HG03565 (cell line): Measurements from ENCODE around the gene LRTM1.

ENCODE experiments used
- ATAC-seq: cut with Tn5 transposase; IDR thresholded peaks from one replicate; pipeline ENCODE4 v1.9.1; 2021; ENCODE audit warnings: mild to moderate bottlenecking, moderate library complexity; ENCODE audit not compliant: unreplicated experiment

The LRTM1 gene

GRCh38 chr3:54897028-54897711 is 30.7 kb downstream of the LRTM1 start:
- ATAC-seq = no peak

GRCh38 chr3:54895613-54896012 is 32.2 kb downstream of the LRTM1 start:
- no peak for ATAC-seq

- ATAC-seq = no peak
Measured at GRCh38 chr3:54892168-54892567, 35.7 kb downstream of the LRTM1 start.

- no peak for ATAC-seq
Measured at GRCh38 chr3:54891540-54891897, 36.3 kb downstream of the LRTM1 start.

- no peak for ATAC-seq
Measured at GRCh38 chr3:54889731-54890130, 38.1 kb downstream of the LRTM1 start.

GRCh38 chr3:54888873-54889272 is 39.0 kb downstream of the LRTM1 start:
- no peak for ATAC-seq

- ATAC-seq = no peak
Measured at GRCh38 chr3:54888162-54888561, 39.7 kb downstream of the LRTM1 start.

- ATAC-seq = no peak
Measured at GRCh38 chr3:54882129-54882833, 45.6 kb downstream of the LRTM1 start.

- ATAC-seq = no peak
Measured at GRCh38 chr3:54878145-54878544, 49.7 kb downstream of the LRTM1 start.

- ATAC-seq = no peak
Measured at GRCh38 chr3:54877730-54878129, 50.1 kb downstream of the LRTM1 start.

- no peak for ATAC-seq
Measured at GRCh38 chr3:54876694-54877093, 51.2 kb downstream of the LRTM1 start.

GRCh38 chr3:54875596-54876268 is 52.1 kb downstream of the LRTM1 start:
- no peak for ATAC-seq

GRCh38 chr3:54874816-54875556 is 52.9 kb downstream of the LRTM1 start:
- ATAC-seq = no peak

- ATAC-seq = no peak
Measured at GRCh38 chr3:54873059-54874010, 54.5 kb downstream of the LRTM1 start.

GRCh38 chr3:54871867-54872266 is 56.0 kb downstream of the LRTM1 start:
- no peak for ATAC-seq

GRCh38 chr3:54870423-54870822 is 57.4 kb downstream of the LRTM1 start:
- ATAC-seq = no peak
